AG08396 (cell line): ENCODE results near the gene DGCR6.
"Not testable (repeated sequence)": the region's sequence is repeated elsewhere in the genome, so short reads cannot be mapped to it uniquely, and the experiment has no call there.

Experiments
- DNase-seq: peaks from one replicate; pipeline ENCODE4 v3.0.0; 2012; ENCODE audit warnings: low spot score, mixed read lengths

DGCR6 gene

GRCh38 chr22:18931905-18932652, 26.0 kb downstream of the DGCR6 start:
- DNase-seq, result no peak

- no peak for DNase-seq
Measured at GRCh38 chr22:18933914-18934313, 27.8 kb downstream of the DGCR6 start.

GRCh38 chr22:18934688-18935087, 28.6 kb downstream of the DGCR6 start:
- not testable (repeated sequence) for DNase-seq

- no peak for DNase-seq
Measured at GRCh38 chr22:18935889-18936529, 29.9 kb downstream of the DGCR6 start, which contains the start of gene PRODH. Gene PRODH, minus strand, starts transcription at chr22:18936293. Its CDS starts 6 bp downstream, at chr22:18936287.

- DNase-seq, result not testable (repeated sequence)
Measured at GRCh38 chr22:18938691-18939090, 32.6 kb downstream of the DGCR6 start.

GRCh38 chr22:18947105-18947504, 41.0 kb downstream of the DGCR6 start:
- DNase-seq, result not testable (repeated sequence)

GRCh38 chr22:18947905-18948304, 41.8 kb downstream of the DGCR6 start:
- no peak for DNase-seq

- DNase-seq, result no peak
Measured at GRCh38 chr22:18950141-18950540, 44.0 kb downstream of the DGCR6 start.

- DNase-seq, result no peak
Measured at GRCh38 chr22:18952022-18952421, 45.9 kb downstream of the DGCR6 start.

GRCh38 chr22:18953128-18953527, 47.0 kb downstream of the DGCR6 start:
- DNase-seq, result not testable (repeated sequence)

GRCh38 chr22:18954303-18954989, 48.3 kb downstream of the DGCR6 start:
- DNase-seq, result peak; percentile 83

GRCh38 chr22:18954990-18955571, 49.0 kb downstream of the DGCR6 start:
- DNase-seq, result no peak

GRCh38 chr22:18955696-18956095, 49.6 kb downstream of the DGCR6 start:
- DNase-seq, result no peak

GRCh38 chr22:18956121-18956895, 50.2 kb downstream of the DGCR6 start:
- not testable (repeated sequence) for DNase-seq

GRCh38 chr22:18956956-18957355, 50.8 kb downstream of the DGCR6 start:
- not testable (repeated sequence) for DNase-seq

GRCh38 chr22:18957621-18958320, 51.7 kb downstream of the DGCR6 start:
- DNase-seq, result not testable (repeated sequence)

- not testable (repeated sequence) for DNase-seq
Measured at GRCh38 chr22:18958321-18958705, 52.2 kb downstream of the DGCR6 start.

- DNase-seq, result not testable (repeated sequence)
Measured at GRCh38 chr22:18958738-18959137, 52.6 kb downstream of the DGCR6 start.

GRCh38 chr22:18959266-18959665, 53.1 kb downstream of the DGCR6 start:
- not testable (repeated sequence) for DNase-seq

- DNase-seq, result not testable (repeated sequence)
Measured at GRCh38 chr22:18959741-18960140, 53.6 kb downstream of the DGCR6 start.
